OCI-LY7 (cell line): ENCODE data around the gene DMGDH.

Experiments used
- CTCF ChIP-seq: fragments of 200-600 bp; sonication (generic); conservative IDR thresholded peaks from 2 replicates; pipeline ENCODE4 v1.5.1; 2014; ENCODE audit warnings: mild to moderate bottlenecking, antibody characterized with exemption, low read length, moderate library complexity, mixed read lengths
- EZH2phosphoT487 ChIP-seq: fragments of 200-600 bp; sonication (generic); IDR thresholded peaks from 2 replicates; pipeline ENCODE4 v1.6.1; 2018; ENCODE audit warnings: low read depth, borderline replicate concordance, mild to moderate bottlenecking, mixed run types, antibody characterized with exemption, low read length, moderate library complexity, mixed read lengths

- peak; percentile 84 for TF ChIP-seq CTCF
- TF ChIP-seq EZH2phosphoT487, result no peak
Measured at GRCh38 chr5:78964889-78965288, 104.6 kb downstream of the DMGDH start.
